GM12878 (cell line): ENCODE data around the gene NBEA. TPM values are rescaled to one million over a fixed set of nuclear protein-coding genes. Genes with fewer than 3 reads are reported as not detected.

Experiments
- BCL11A ChIP-seq: IDR thresholded peaks from 2 replicates; pipeline ENCODE4 v1.6.1; 2011; ENCODE audit warnings: low read depth, low read length
- CHD2 ChIP-seq: IDR thresholded peaks from 2 replicates; pipeline ENCODE4 v1.6.1; 2011; ENCODE audit warnings: low read depth, low read length, improper control_type of control experiment, borderline replicate concordance
- HDAC6 ChIP-seq: fragments of 200-600 bp; sonication (generic); IDR thresholded peaks from one replicate; pipeline ENCODE4 v1.8.0; 2017; ENCODE audit warnings: antibody characterized with exemption; ENCODE audit not compliant: unreplicated experiment
- IRF3 ChIP-seq: fragments of 450-650 bp; IDR thresholded peaks from 2 replicates; pipeline ENCODE4 v1.6.1; 2014; ENCODE audit warnings: mild to moderate bottlenecking
- MEF2A ChIP-seq: IDR thresholded peaks from 2 replicates; pipeline ENCODE4 v1.6.1; 2011; ENCODE audit warnings: low read depth, mild to moderate bottlenecking, low read length, moderate library complexity; ENCODE audit not compliant: insufficient read depth
- NFYB ChIP-seq: IDR thresholded peaks from 2 replicates; pipeline ENCODE4 v1.6.1; 2011; ENCODE audit warnings: low read depth, mild to moderate bottlenecking, low read length, improper control_type of control experiment, moderate library complexity; ENCODE audit not compliant: insufficient read depth
- PRDM15 ChIP-seq: fragments of 450-650 bp; formaldehyde crosslinking; IDR thresholded peaks from 2 replicates; pipeline ENCODE4 v1.4.0; 2020; ENCODE audit warnings: mild to moderate bottlenecking, moderate library complexity
- SUZ12 ChIP-seq: fragments of 200-600 bp; sonication (generic); IDR thresholded peaks from one replicate; pipeline ENCODE4 v1.6.1; 2018; ENCODE audit warnings: antibody characterized with exemption, mild to moderate bottlenecking; ENCODE audit not compliant: unreplicated experiment
- TCF3 ChIP-seq: IDR thresholded peaks from 2 replicates; pipeline ENCODE4 v1.6.1; 2012; ENCODE audit warnings: low read depth, mild to moderate bottlenecking, low read length, borderline replicate concordance; ENCODE audit not compliant: insufficient read depth
- ZNF622 ChIP-seq: fragments of 450-650 bp; IDR thresholded peaks from 2 replicates; pipeline ENCODE4 v1.6.1; 2017; ENCODE audit warnings: mild to moderate bottlenecking, inconsistent platforms
- polyA plus RNA-seq, 11 experiments: library from polyadenylated mRNA; depleted of rRNA in 4 of 11; unstranded in 6 of 11; stranded (reverse) in 5 of 11; fragments of >200 nt; fragmentation: Nextera tagmentation in 4 of 11; fragmentation: Illumina TruSeq in 1 of 11; extraction: Ambion mirVana in 4 of 11; extraction: Trizol in 1 of 11; gene quantifications; 1 replicate in 1 of 11; 2 replicates in 10 of 11; pipeline versions ENCODE4 v1.2.1 to v1.2.3, GENCODE V29; 2011 to 2016; ENCODE audit warnings: inconsistent platforms in 2 of 11, missing spikeins in 2 of 11, low read depth in 1 of 11
- total RNA-seq, 4 experiments: library from RNA; depleted of rRNA in 3 of 4; stranded (reverse); fragments of >200 nt in 3 of 4; fragmentation: Illumina TruSeq in 1 of 4; extraction: Trizol in 1 of 4; gene quantifications; 2 replicates each; pipeline versions ENCODE4 v1.2.1 to v1.2.3, GENCODE V29; 2013 to 2021
- TF ChIP-seq, protein P1 (sequence below): fragments of 450-650 bp; IDR thresholded peaks from 2 replicates; pipeline ENCODE4 v1.6.1; 2016; ENCODE audit warnings: mild to moderate bottlenecking
- TF ChIP-seq, protein P2 (sequence below): fragments of 450-650 bp; IDR thresholded peaks from 2 replicates; pipeline ENCODE4 v1.6.1; 2017; ENCODE audit warnings: antibody characterized with exemption, mild to moderate bottlenecking, moderate library complexity

The NBEA gene
- total and polyA plus RNA-seq, 10 of the 15 experiments (the other 5 are each of a cell fraction or from before 2014, with no cell fraction given) = 0.23 to 3.6 (median 0.55) TPM

DNA sequence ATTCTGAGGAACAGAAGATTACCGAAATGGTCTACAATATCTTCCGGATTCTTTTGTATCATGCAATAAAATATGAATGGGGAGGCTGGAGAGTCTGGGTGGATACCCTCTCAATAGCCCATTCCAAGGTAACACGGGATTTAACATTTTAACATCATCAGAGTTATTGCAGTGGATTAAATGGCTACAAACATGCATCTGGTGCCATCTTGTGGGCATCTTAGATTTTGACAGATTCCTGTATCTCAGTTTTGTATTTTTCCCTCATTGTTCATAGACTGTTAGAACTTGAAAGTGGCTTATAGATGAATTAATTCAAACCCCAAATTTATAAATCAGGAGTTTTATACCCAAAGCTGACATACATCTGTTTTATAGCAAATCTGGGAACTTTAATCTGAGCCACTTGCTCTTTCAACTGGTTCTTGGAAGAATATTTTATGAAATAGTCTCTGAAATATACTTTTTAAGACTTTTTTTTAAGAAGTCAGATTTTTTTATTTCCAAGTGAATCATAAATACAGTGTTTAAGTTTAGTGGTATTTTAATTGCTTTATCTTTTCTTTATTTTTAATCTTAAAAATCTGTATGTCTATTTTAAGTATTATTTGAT lies 215.2 kb downstream of the NBEA start (continued):
- TF ChIP-seq PRDM15 (CRISPR knock-in tag) (no peak), MEF2A (no peak), BCL11A (no peak), NFYB (no peak), ZNF622 (no peak), HDAC6 (no peak), IRF3 (no peak), TCF3 (no peak), CHD2 (no peak), SUZ12 (no peak)
- TF ChIP-seq, protein P1, sequence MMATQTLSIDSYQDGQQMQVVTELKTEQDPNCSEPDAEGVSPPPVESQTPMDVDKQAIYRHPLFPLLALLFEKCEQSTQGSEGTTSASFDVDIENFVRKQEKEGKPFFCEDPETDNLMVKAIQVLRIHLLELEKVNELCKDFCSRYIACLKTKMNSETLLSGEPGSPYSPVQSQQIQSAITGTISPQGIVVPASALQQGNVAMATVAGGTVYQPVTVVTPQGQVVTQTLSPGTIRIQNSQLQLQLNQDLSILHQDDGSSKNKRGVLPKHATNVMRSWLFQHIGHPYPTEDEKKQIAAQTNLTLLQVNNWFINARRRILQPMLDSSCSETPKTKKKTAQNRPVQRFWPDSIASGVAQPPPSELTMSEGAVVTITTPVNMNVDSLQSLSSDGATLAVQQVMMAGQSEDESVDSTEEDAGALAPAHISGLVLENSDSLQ = no peak
- TF ChIP-seq, protein P2, sequence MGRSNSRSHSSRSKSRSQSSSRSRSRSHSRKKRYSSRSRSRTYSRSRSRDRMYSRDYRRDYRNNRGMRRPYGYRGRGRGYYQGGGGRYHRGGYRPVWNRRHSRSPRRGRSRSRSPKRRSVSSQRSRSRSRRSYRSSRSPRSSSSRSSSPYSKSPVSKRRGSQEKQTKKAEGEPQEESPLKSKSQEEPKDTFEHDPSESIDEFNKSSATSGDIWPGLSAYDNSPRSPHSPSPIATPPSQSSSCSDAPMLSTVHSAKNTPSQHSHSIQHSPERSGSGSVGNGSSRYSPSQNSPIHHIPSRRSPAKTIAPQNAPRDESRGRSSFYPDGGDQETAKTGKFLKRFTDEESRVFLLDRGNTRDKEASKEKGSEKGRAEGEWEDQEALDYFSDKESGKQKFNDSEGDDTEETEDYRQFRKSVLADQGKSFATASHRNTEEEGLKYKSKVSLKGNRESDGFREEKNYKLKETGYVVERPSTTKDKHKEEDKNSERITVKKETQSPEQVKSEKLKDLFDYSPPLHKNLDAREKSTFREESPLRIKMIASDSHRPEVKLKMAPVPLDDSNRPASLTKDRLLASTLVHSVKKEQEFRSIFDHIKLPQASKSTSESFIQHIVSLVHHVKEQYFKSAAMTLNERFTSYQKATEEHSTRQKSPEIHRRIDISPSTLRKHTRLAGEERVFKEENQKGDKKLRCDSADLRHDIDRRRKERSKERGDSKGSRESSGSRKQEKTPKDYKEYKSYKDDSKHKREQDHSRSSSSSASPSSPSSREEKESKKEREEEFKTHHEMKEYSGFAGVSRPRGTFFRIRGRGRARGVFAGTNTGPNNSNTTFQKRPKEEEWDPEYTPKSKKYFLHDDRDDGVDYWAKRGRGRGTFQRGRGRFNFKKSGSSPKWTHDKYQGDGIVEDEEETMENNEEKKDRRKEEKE = no peak
